Measurements from ENCODE around the gene PPARGC1A.

Gene PPARGC1A

GRCh38 chr4:23770011-23770410, 119.8 kb downstream of the PPARGC1A start:
- no peak for TF ChIP-seq ZFX (IDR thresholded peaks at IDR 0.05; ENCODE audit: borderline replicate concordance)
- TF ChIP-seq CTCF (IDR thresholded peaks at IDR 0.05) = no peak

GRCh38 chr4:23769406-23769805, 120.4 kb downstream of the PPARGC1A start:
- no peak overlapping the region for H3K27ac ChIP-seq
- TF ChIP-seq CTCF (IDR thresholded peaks at IDR 0.05) (no peak), ZFX (IDR thresholded peaks at IDR 0.05; ENCODE audit: borderline replicate concordance) (no peak)

More at GRCh38 chr4:23770011-23770410, 119.8 kb downstream of the PPARGC1A start:
- H3K27ac ChIP-seq = no peak overlapping the region

GRCh38 chr4:23768541-23768940, 121.3 kb downstream of the PPARGC1A start:
- TF ChIP-seq CTCF (IDR thresholded peaks at IDR 0.05) = no peak
- TF ChIP-seq ZFX (IDR thresholded peaks at IDR 0.05; ENCODE audit: borderline replicate concordance) = no peak
- H3K27ac ChIP-seq = no peak overlapping the region

- no peak for TF ChIP-seq ZFX (IDR thresholded peaks at IDR 0.05; ENCODE audit: borderline replicate concordance)
- TF ChIP-seq CTCF (IDR thresholded peaks at IDR 0.05) = no peak
- H3K27ac ChIP-seq = no peak overlapping the region
Measured at GRCh38 chr4:23766344-23766743, 123.5 kb downstream of the PPARGC1A start.

GRCh38 chr4:23763559-23763958, 126.3 kb downstream of the PPARGC1A start:
- H3K27ac ChIP-seq = no peak overlapping the region
- no peak for TF ChIP-seq CTCF (IDR thresholded peaks at IDR 0.05)
- TF ChIP-seq ZFX (IDR thresholded peaks at IDR 0.05; ENCODE audit: borderline replicate concordance) = no peak

- no peak overlapping the region for H3K27ac ChIP-seq
- TF ChIP-seq CTCF (IDR thresholded peaks at IDR 0.05) (no peak), ZFX (IDR thresholded peaks at IDR 0.05; ENCODE audit: borderline replicate concordance) (no peak)
Measured at GRCh38 chr4:23762551-23762950, 127.3 kb downstream of the PPARGC1A start.

GRCh38 chr4:23759066-23759465, 130.8 kb downstream of the PPARGC1A start:
- no peak for TF ChIP-seq ZFX (IDR thresholded peaks at IDR 0.05; ENCODE audit: borderline replicate concordance)
- no peak for TF ChIP-seq CTCF (IDR thresholded peaks at IDR 0.05)
- H3K27ac ChIP-seq = no peak overlapping the region

Data from 22Rv1 (cell line).